Measurements from ENCODE around the gene MBD1. TPM values are rescaled to one million over a fixed set of nuclear protein-coding genes. Genes with fewer than 3 reads are reported as not detected.

Gene MBD1
- total RNA-seq, 1 donor from 2014 or later: 51.4 TPM

DNA sequence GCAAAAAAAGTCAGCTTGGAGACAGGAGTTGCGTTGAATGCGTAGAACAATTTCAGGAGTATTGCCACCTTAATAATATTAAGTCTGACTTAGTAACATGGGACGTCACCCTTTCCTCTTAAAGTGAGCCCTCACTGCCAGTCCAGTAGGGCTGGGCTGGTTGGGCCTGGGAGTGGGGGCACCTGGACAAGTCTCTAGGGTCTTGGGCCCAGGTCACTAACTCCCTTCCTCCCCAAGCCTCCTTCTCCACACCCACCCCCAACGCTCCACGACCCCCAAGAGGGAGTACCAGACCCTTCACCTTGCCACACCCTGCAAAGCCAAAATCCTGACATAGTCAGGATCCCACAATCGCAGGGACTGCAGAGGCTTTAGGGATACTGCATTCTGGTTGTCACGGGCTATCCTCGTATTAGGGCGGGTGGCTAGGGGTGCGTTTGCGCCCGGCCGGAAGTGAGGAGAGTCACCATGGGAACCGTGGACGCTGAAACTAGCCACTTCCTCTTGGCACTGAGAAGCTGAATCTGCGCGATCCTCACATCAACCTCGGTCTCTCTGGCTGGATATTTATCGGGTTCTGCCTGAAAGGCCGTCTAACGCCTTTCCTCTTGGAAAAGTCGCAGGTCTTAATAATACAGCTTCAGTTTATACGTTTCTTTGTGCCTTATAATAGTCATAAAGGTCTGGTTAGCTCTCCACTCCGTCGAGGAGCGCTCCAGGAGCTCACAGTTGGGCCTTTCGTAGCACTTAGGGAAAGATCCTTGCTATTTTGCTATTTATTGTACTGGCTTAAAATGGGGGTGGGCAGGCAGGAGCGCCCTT lies 16.5 kb upstream of the MBD1 start:
- DNase-seq (ENCODE audit: low spot score in 2 of 2) (peak; percentile 73 to 83), FAIRE-seq (no peak)

DNA sequence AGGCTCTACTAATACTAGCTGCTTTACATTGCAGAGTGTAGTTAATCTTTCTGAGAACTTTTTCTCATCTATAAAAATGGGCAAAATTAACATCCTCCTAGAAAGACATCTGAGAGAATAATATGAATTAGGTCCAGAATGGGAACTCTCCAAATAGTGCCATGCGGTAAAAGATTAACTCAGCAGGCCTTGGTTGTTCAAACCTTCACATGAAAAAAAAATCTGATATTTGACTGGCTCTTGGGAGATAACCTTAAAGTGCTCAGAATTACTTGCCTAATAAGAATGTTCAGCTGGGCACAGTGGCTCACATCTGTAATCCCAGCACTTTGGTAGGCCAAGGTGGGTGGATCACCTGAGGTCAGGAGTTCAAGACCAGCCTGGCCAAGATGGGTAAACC lies 11.7 kb upstream of the MBD1 start:
- no peak for DNase-seq (ENCODE audit: low spot score in 2 of 2)
- FAIRE-seq: no peak

DNA sequence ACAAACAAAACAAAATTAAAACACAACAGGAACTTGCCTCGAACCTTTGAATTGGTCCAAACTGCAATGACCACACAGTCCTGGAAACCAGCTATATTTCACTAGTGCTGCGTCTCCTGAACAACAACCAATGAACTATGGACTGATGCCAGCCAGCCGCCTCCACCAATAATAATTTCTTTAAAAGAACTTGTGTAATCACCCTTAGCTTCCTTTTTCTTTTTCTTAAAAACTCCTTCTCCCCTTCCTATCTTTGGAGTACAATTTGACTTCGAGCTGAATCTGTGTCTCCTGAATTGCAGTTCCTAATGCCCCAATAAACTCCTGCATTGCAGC lies 7.8 kb upstream of the MBD1 start:
- DNase-seq (ENCODE audit: low spot score in 2 of 2) (no peak), FAIRE-seq (no peak)

DNA sequence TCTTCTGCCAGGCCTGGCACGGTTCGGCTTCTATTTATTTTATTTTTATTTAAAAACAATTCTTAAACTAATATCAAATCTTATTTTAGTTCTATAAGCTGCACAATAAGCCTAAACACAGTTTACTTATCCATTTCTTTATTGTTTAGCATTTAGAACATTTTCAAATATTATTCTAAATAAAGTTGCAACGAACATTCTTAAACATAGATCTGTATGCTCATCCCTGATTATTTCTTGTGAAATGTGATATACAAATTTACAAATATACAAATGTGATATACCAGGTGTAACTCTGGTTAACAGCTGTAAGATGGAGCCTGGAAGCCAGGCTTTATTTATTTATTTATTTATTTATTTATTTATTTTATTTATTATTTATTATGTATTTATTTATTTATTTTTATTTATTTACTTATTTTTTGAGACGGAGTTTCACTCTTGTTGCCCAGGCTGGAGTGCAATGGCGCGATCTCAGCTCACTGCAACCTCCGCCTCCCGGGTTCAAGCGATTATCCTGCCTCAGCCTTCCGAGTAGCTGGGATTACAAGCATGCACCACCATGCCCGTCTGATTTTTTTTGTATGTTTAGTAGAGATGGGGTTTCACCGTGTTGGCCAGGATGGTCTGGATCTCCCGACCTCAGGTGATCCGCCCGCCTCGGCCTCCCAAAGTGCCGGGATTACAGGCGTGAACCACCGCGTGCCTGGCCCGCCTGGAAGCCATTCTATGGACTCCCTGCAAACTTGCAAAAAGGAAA lies 7.2 kb upstream of the MBD1 start:
- peak; percentile 87 for FAIRE-seq
- DNase-seq (ENCODE audit: low spot score in 2 of 2): peak in 1 of 2 donors; percentile 40

DNA sequence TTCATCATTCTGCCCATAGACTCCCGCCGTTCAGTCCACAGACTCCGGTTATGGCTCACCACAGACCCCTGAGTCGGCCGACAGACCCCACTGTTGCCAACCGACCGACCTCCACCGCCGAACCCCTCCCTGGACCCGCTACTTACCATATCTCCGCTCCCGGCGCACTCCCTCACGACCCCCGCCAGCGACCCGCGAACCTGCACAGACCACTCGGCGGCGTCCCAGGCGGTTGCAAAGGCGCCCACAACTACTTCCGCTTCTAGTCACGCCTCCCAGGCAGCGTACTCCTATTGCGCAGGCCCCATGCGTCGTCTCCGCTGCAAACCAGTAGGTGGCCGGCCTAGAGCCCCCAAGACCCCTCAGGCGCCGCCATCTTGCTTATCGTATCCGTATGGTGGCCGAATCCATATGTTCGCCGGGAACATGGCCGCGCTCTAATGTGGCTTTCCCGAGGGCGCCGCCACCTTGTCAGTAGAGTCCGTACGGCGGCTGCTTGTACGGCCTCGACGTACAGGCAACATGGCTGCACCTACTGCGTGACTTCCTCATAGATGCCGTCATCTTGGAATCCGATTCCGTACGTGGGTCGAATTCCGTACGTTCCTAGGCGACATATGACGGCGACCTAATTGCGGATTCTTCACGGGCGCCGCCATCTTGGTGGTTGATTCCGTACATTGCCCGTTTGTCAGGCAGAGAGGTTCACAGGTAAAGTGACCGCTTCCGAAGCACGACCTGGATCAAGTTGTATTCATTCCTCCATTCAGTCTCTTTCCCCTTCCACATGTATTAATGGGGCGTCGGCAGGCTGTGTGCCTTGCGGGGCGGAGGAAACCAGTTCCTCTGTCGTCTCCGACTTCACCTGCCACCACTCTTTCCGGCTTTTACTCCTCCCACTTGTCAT lies 6.4 kb upstream of the MBD1 start, which contains the start of gene CXXC1:
Gene CXXC1, minus strand, starts transcription at position 252 of the 907 bp plus-strand sequence. Its CDS starts 103 bp downstream, at position 149.
- DNase-seq (ENCODE audit: low spot score in 2 of 2) (peak; percentile 89 to 91), FAIRE-seq (peak; percentile 96)

DNA sequence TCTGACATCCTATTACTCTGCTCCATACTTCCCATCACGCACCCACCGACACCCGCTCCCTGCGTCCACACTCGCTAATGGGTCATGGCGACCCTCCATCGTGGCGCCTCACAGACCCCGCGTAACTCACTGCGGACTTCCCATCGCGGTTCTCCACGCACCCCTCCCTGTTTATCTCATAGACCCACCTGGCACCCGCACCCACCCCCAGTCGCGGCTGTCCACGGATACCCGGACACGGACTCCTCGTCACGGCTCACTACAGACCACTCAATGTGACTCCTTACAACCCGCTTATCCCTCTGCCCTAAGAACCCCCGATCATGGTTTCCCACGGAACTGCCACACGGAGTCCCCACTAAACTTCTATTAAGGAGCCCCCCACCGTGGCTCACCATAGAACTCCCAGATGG lies 5.7 kb upstream of the MBD1 start:
- FAIRE-seq (no peak), DNase-seq (ENCODE audit: low spot score in 2 of 2) (no peak)

DNA sequence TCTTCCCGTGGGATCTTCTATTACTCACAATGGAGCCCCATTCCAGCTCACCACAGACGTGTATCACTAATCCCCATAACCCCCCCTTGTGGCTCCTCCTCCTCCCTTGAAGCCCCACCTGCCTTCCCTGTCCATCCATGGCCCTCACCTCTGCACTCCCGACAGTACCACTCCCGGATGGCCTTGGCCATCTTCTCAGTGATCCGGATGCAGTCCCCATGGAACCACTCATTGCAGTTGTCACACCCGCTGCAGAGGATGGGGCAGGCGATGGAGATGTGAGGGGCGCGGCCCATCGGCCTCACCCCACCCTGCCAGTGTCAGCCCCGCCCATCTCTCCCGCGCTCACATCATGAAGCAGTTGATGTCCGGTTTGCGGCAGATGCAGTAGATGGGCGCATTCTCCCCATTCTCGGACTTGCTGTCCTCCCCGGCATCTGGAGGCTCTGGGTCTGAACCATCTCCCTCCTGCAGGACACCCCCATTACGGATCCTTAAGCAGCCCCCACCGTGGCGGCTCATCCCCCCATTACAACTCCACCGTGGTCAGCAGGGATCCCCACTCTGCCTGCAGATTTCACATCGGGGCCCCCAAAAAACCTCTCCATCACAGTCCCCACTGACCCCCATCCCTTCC lies 5.2 kb upstream of the MBD1 start:
- DNase-seq (ENCODE audit: low spot score in 2 of 2) (no peak), FAIRE-seq (no peak)

DNA sequence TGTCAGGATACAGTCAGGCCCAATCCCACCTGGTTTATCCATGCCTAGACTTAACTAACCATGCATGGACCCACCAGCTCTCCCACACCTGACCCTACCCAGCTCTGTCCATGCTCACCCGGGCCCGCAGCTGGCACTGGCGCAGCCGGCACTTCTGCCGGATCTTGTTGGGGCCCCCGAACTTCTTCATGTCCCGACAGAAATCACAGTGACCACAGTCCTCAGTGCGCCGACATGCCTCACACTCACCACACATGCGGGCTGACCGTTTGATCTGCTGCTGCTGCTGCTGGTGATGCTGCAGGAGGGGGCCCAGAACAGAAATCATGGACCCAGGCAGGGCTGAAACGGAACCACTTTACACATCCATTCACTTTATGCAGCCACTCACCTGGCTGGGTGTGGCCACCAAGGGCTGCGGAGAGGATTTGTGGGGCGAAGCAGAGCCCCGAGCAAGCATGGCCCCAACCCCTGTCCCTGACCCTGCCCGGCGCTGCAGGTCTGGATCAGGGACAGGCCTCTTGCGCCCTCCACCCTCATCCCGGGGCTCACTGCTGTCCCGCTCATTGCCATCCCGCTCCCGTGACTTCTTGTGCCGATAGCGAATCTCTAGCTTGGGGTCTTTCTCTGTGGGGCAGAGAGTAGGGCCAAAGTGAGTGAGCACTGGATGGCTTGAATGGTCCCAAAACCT lies 4.5 kb upstream of the MBD1 start:
- FAIRE-seq (no peak), DNase-seq (ENCODE audit: low spot score in 2 of 2) (no peak)

DNA sequence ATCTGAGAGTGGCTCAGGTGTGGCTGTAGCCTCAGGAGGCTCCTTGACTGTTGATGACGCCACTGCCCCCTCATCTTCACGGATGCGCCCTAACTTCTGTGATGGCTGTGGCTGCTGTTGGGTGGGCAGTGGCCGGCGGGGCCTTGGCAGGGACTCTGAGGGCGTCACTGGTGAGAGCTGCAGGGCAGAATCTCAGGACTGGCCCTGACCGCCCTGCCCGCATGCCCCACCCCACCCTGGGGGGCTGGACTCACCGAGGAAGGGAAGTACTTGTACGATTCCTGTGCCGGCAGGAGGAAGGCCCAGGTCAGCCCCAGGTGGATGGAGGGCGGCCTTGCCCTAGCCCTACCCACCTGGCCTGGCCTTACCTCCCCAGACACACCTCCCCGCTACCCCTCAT lies 3.7 kb upstream of the MBD1 start:
- FAIRE-seq (no peak), DNase-seq (ENCODE audit: low spot score in 2 of 2) (no peak)

DNA sequence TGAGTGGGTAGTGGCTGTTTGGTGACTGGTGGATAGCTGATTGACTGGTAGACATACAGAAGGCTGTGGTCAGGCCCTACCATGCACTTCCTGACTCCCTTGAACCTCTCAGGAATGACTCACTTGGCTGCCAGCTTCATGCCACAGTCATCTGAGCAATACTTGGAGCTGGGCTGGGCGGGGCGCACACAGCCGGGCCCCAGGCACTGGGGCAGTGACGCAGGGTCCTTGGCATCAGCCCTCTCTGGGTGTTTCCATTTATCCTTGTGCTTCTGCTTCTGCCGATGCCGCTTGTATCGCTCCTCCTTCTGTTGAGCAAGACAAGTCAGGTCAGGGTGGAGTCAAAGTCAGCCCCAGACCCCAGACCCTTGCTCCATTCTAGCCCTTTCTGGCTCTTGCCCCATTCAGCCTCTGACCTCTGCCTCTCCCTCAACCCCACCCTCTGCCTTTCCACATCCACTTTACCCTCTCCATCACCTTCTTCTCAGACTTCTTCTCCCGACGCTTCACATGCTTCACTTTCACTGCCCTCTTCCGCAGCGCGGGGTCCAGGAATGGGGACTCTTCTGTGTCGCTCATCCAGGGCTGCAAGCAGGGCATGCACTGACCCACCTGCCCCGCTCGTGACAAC lies 3.0 kb upstream of the MBD1 start:
- no peak for DNase-seq (ENCODE audit: low spot score in 2 of 2)
- FAIRE-seq: no peak

DNA sequence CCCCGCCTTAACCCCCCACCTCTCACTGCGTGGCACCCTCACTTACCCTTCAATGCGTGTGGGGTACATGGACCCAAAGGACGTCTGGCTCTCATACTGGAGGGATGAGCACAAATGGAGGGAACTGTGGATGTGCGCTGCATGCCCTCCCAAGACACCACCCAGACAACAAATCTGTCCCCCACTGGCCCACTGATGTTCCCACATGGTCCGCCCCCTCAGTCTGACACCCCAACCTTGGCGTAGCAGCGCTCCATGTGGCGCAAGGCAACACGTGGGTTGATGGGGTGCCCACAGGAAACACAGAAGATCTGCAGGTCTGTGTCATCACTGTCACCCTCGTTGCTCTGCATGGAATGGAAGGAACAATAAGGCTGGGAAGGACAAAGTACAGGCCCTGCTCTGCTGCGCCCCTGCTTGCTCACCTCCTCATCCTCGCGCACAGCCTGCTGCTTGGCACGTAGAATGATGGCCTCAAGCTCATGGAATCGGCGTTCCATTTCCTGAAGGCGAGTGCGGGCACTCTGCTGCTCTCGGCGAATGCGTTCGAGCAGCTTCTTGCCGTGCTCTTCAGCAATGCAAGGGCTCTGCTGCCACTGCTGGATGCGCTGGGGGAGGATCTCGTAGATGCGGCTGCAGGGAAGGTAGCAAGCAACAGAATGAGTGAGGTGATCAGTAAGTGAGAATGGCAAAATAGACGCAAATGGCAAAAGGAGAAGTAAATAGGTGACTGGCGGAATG lies 2.3 kb upstream of the MBD1 start:
- FAIRE-seq (no peak), DNase-seq (ENCODE audit: low spot score in 2 of 2) (no peak)

DNA sequence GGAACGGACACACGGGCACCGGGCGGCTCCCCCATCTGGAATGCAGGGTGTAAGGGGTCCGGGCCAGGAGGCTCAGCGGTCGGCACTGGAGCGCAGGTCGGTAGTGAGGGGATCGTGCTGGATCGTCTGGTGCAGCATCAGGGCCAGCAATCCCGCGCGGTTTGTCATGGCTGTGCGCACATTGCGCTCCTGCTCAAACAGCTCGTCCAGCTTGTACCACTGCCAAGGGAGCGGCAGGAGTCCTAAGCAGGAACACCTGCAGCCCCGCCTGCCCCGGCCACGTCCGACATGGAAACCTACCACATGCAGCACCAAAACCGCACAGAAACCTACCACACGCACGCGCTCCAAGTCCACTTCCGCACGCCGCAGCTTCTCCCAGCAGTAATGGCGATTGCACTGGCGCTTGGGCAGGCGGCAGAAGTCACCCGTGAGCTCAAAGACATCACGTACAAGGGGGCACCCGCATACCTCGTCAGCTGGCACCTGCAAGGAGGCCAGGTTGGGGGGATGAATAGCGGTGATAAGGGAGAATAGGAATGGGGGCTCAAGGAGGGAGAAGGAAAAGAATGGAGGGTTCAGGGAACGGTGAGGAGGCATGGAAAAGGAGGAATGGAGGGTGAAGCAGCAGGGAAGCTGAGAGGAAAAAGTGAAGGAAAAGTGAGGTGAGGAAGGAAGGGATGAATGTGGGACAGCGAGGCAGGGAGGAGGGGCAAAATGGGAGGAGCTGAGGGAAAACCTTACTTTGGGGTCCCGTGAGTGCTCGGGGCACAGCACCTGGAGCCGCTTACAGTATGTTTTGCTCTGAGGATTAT lies 1.4 kb upstream of the MBD1 start:
- no peak for DNase-seq (ENCODE audit: low spot score in 2 of 2)
- no peak for FAIRE-seq

DNA sequence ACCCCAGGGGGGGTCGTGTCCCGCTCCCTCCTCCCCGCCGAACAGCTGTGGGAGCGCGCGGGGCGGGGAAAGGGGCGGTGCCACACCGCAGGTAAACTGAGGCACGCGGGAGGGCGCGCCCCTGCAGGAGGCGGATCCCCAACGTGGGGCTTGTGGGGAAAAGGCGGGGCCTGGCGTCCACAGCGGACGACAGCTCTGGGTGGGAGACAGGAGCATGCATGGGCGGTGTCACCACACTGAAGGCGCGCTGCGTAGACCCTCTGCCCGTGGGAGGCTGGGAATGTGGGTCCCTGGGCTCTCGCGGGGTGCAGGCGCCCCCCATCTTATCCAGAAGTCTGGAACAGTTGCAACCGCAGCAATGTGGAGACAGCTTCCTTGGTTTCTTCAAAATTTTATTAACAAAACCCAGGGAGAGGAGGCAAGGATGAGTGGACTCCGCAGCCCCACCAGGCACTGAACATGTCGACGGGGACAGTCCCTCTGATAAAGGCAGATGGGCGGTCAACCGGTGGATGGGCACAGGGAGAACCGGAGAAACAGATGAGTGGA lies 723 bp upstream of the MBD1 start:
- DNase-seq (ENCODE audit: low spot score in 2 of 2) (no peak), FAIRE-seq (no peak)

DNA sequence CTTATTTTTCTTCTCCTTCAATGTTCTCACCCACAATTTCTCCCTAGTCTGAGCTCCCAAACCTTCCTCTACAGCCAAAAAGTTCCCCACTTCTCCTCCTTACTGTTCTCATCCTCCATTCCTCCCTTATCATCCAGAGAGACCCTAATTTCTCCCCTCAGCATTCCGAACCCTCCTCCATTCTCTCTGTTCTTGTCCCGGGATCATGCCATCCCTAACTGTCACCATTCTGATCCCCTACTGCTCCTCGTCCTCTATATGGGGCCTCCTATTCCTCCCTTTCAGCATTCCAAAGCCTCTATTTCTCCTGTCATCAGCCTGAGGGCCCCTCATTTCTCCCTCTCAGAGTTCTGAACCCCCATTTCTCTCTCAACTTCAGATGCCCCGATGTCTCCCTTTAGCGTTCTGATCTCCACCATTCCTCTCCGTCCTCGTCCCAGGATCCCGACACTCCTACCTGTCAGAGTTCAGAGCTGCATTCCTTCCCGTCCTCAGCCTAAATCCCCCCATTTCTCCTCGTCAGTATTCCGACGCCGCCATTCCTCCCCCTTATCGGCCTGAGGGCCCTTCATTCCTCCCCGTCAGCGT lies 522 bp downstream of the MBD1 start:
- FAIRE-seq (no peak), DNase-seq (ENCODE audit: low spot score in 2 of 2) (no peak)

DNA sequence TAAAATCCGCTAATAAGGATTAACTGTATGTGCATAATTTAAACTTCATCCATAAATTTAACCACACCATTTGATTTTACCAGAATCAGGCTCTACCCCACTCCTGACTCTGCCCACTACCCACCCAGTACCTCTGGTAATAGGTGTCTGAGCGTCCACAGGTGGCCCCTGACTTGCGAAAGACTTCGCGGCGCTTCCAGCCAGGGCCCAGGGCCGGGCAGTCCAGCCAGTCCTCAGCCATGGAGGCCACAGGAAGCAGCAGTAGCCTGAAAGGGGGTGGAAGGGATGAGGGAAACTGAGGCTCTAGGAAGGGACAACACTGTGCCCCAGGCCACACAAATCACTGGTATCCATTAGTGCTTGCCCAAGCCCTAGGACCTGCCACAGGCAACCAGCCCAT lies 1.6 kb downstream of the MBD1 start:
- FAIRE-seq: no peak
- no peak for DNase-seq (ENCODE audit: low spot score in 2 of 2)

DNA sequence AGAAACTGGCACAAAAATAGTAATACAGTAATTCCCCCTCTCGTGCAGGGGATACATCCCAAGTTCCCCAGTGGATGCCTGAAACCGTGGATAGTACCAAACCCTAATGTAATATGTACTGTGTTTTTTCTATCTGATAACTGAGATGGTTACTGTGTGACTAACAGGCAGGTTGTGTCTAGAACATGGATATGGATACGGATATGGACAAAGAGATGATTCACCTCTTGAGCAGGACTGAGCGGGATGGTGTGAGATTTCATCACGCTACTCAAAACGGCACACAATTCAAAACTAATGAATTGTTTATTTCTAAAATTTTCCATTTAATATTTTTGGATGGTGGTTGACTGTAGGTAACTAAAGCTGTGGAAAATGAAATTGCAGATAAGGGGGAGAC lies 3.4 kb downstream of the MBD1 start:
- DNase-seq (ENCODE audit: low spot score in 2 of 2) (no peak), FAIRE-seq (no peak)

DNA sequence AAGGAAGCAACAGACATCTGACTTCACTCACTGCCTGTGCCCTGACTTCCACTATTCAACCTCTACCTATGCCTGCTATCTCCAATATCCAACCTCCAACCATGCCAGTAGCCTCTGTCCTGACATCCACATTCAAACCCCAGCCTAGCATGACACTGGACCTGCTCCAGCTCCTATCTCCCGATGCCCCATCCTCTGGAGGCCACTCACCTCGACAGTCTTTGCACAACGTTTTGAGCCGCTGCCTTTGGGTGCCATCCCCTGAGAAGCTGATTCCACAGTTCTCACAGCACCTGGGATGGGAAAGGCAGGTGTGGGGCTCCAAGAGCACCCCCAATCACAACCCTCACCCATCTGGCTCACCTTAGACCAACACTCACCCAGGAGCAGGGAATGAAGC lies 4.9 kb downstream of the MBD1 start:
- DNase-seq (ENCODE audit: low spot score in 2 of 2) (no peak), FAIRE-seq (no peak)
